Fibroblast of lung (primary cell): ENCODE results near the gene GPHN. TPM values are rescaled to one million over a fixed set of nuclear protein-coding genes. Genes with fewer than 3 reads are reported as not detected.
"Not testable (repeated sequence)": the region's sequence is repeated elsewhere in the genome, so short reads cannot be mapped to it uniquely, and the experiment has no call there.

Experiments
- DNase-seq, 2 donors: peaks; one replicate each; pipeline versions ENCODE4 v3.0.0 to v3.0.0-alpha.2; 2010; ENCODE audit warnings: low read depth in 2 of 2
- H2AFZ ChIP-seq: 2 replicates; pipeline ENCODE4 v1.5.1; 2012; ENCODE audit warnings: low read length, control low read depth, inconsistent platforms
- H3K27ac ChIP-seq: 2 replicates; pipeline ENCODE4 v1.5.1; 2011; ENCODE audit warnings: low read length, control low read depth; ENCODE audit not compliant: insufficient read depth
- H3K27me3 ChIP-seq: 2 replicates; pipeline ENCODE4 v1.5.1; 2011; ENCODE audit warnings: mild to moderate bottlenecking, low read length; ENCODE audit not compliant: control insufficient read depth, insufficient read depth
- H3K36me3 ChIP-seq: 2 replicates; pipeline ENCODE4 v1.5.1; 2011; ENCODE audit warnings: low read length; ENCODE audit not compliant: control insufficient read depth, insufficient read depth
- H3K4me1 ChIP-seq: 2 replicates; pipeline ENCODE4 v1.5.1; 2011; ENCODE audit warnings: low read length; ENCODE audit not compliant: control insufficient read depth, insufficient read depth; ENCODE audit errors: extremely low read depth
- H3K4me2 ChIP-seq: 2 replicates; pipeline ENCODE4 v1.5.1; 2011; ENCODE audit warnings: low read length, control low read depth; ENCODE audit not compliant: insufficient read depth; ENCODE audit errors: extremely low read depth
- H3K4me3 ChIP-seq, 4 experiments: fragments of 200-600 bp in 1 of 4; sonication (generic) in 1 of 4; replicated peaks in 1 of 4; 2 replicates each; pipeline ENCODE4 v1.5.1; 2011 to 2016; ENCODE audit warnings: low read length in 4 of 4, low read depth in 3 of 4, mild to moderate bottlenecking in 3 of 4, control low read depth in 2 of 4, inconsistent platforms in 1 of 4, mixed read lengths in 1 of 4; ENCODE audit not compliant: insufficient read depth in 1 of 4; ENCODE audit errors: control extremely low read depth in 1 of 4
- H3K79me2 ChIP-seq: 2 replicates; pipeline ENCODE4 v1.5.1; 2012; ENCODE audit warnings: mild to moderate bottlenecking, low read length, inconsistent platforms; ENCODE audit not compliant: control insufficient read depth, insufficient read depth
- H3K9ac ChIP-seq: 2 replicates; pipeline ENCODE4 v1.5.1; 2011; ENCODE audit warnings: mild to moderate bottlenecking, low read length, control low read depth; ENCODE audit not compliant: insufficient read depth
- H3K9me3 ChIP-seq: 2 replicates; pipeline ENCODE4 v1.5.1; 2012; ENCODE audit warnings: low read depth, low read length; ENCODE audit not compliant: control insufficient read depth, insufficient read depth
- H4K20me1 ChIP-seq: 2 replicates; pipeline ENCODE4 v1.5.1; 2011; ENCODE audit warnings: low read length; ENCODE audit not compliant: control insufficient read depth, insufficient read depth; ENCODE audit errors: extremely low read depth
- CTCF ChIP-seq, 2 donors: IDR thresholded peaks in 1 of 2; conservative IDR thresholded peaks in 1 of 2; 1 replicate in 1 of 2; 2 replicates in 1 of 2; pipeline ENCODE4 v1.5.1; 2011 to 2012; ENCODE audit warnings: low read length in 2 of 2, control low read depth in 1 of 2, inconsistent platforms in 1 of 2, low read depth in 1 of 2, mild to moderate bottlenecking in 1 of 2
- EZH2 ChIP-seq: IDR thresholded peaks from 2 replicates; pipeline ENCODE4 v1.5.1; 2012; ENCODE audit warnings: low read length, control low read depth, mild to moderate bottlenecking; ENCODE audit errors: missing control alignments
- polyA plus RNA-seq, 2 donors: library from polyadenylated mRNA; depleted of rRNA in 1 of 2; stranded (reverse) in 1 of 2; unstranded in 1 of 2; fragments of >200 nt; gene quantifications; 2 replicates each; pipeline ENCODE4 v1.2.1, GENCODE V29; 2011 to 2012; ENCODE audit warnings: missing spikeins in 1 of 2
- total RNA-seq: library from RNA; depleted of rRNA; stranded (reverse); fragments of >200 nt; gene quantifications from 2 replicates; pipeline ENCODE4 v1.2.1, GENCODE V29; 2014

Gene GPHN
- total and polyA plus RNA-seq, 2 donors (not counting 1 experiment from before 2014, with no cell fraction given): 8.3 to 13.9 TPM

GRCh38 chr14:66831173-66831572 is 323.2 kb downstream of the GPHN start:
- H3K9me3 ChIP-seq: no peaks in the 10 kb centered on the region
- H3K4me1 ChIP-seq: no peaks in the 10 kb centered on the region
- H2AFZ ChIP-seq: no peak overlapping the region
- H3K36me3 ChIP-seq: no peaks in the 10 kb centered on the region
- H3K9ac ChIP-seq: no peak overlapping the region
- DNase-seq: no peak
- no peaks in the 10 kb centered on the region for H3K79me2 ChIP-seq
- H4K20me1 ChIP-seq: no peaks in the 10 kb centered on the region
- no peak overlapping the region for H3K4me2 ChIP-seq
- no peaks in the 10 kb centered on the region for H3K27me3 ChIP-seq
- no peak for TF ChIP-seq CTCF (conservative IDR thresholded peaks at IDR 0.05 in 1 of 2, IDR thresholded peaks at IDR 0.05 in 1 of 2; ENCODE audit: low read depth in 1 of 2, low read length in 2 of 2)
- no peak for TF ChIP-seq EZH2
- H3K4me3 ChIP-seq: no peak overlapping the region
- no peak overlapping the region for H3K27ac ChIP-seq

GRCh38 chr14:66833816-66834215 is 325.9 kb downstream of the GPHN start:
- no peak overlapping the region for H2AFZ ChIP-seq
- no peak overlapping the region for H3K4me3 ChIP-seq
- no peak overlapping the region for H3K4me2 ChIP-seq
- no peaks in the 10 kb centered on the region for H4K20me1 ChIP-seq
- H3K27me3 ChIP-seq: no peaks in the 10 kb centered on the region
- no peak overlapping the region for H3K9ac ChIP-seq
- H3K4me1 ChIP-seq: no peaks in the 10 kb centered on the region
- H3K79me2 ChIP-seq: no peaks in the 10 kb centered on the region
- no peaks in the 10 kb centered on the region for H3K9me3 ChIP-seq
- TF ChIP-seq EZH2 (no peak), CTCF (conservative IDR thresholded peaks at IDR 0.05 in 1 of 2, IDR thresholded peaks at IDR 0.05 in 1 of 2; ENCODE audit: low read depth in 1 of 2, low read length in 2 of 2) (no peak)
- peak in 1 of 2 donors; percentile 9 for DNase-seq
- no peak overlapping the region for H3K27ac ChIP-seq
- H3K36me3 ChIP-seq: no peaks in the 10 kb centered on the region

- not testable (repeated sequence) for H2AFZ ChIP-seq, H3K27ac ChIP-seq, H3K27me3 ChIP-seq, H3K79me2 ChIP-seq, H3K4me3 ChIP-seq, H3K4me1 ChIP-seq, DNase-seq, H4K20me1 ChIP-seq, H3K9ac ChIP-seq, H3K4me2 ChIP-seq, H3K9me3 ChIP-seq, H3K36me3 ChIP-seq
These were observed 329.5 kb downstream of the GPHN start for GRCh38 chr14:66837436-66837835.
